CD4-positive, alpha-beta T cell treated with Interleukin-12 subunit alpha and Interleukin-12 subunit beta, for 1 hour (primary cell): Measurements from ENCODE around the gene C6orf62.
"Not testable (repeated sequence)": the region's sequence is repeated elsewhere in the genome, so short reads cannot be mapped to it uniquely, and the experiment has no call there.

Source experiments
- DNase-seq: peaks from one replicate; pipeline ENCODE4 v3.0.0-alpha.2; 2020

C6orf62 gene

GRCh38 chr6:24742216-24742738 is 23.3 kb upstream of the C6orf62 start:
- DNase-seq = no peak

GRCh38 chr6:24740861-24741260 is 21.9 kb upstream of the C6orf62 start:
- no peak for DNase-seq

GRCh38 chr6:24738741-24739140 is 19.8 kb upstream of the C6orf62 start:
- DNase-seq = no peak

- not testable (repeated sequence) for DNase-seq
These were observed 15.8 kb upstream of the C6orf62 start for GRCh38 chr6:24734710-24735109.

GRCh38 chr6:24734166-24734565 is 15.2 kb upstream of the C6orf62 start:
- no peak for DNase-seq

GRCh38 chr6:24731456-24732134 is 12.6 kb upstream of the C6orf62 start:
- DNase-seq = not testable (repeated sequence)

GRCh38 chr6:24730653-24731052 is 11.7 kb upstream of the C6orf62 start:
- DNase-seq = not testable (repeated sequence)

GRCh38 chr6:24723270-24723669 is 4.3 kb upstream of the C6orf62 start:
- DNase-seq = no peak

GRCh38 chr6:24721461-24722215 is 2.7 kb upstream of the C6orf62 start:
- DNase-seq = peak; percentile 87

- DNase-seq = peak; percentile 100
These were observed 1.9 kb upstream of the C6orf62 start for GRCh38 chr6:24720604-24721460.

GRCh38 chr6:24720131-24720603 is 1.2 kb upstream of the C6orf62 start:
- DNase-seq = peak; percentile 87

GRCh38 chr6:24718449-24719124 is 367 bp downstream of the C6orf62 start:
- DNase-seq = peak; percentile 27

- DNase-seq = not testable (repeated sequence)
These were observed 2.3 kb downstream of the C6orf62 start for GRCh38 chr6:24716602-24717148.

- no peak for DNase-seq
These were observed 8.2 kb downstream of the C6orf62 start for GRCh38 chr6:24710519-24711303.

GRCh38 chr6:24709014-24709711 is 9.8 kb downstream of the C6orf62 start:
- no peak for DNase-seq

- no peak for DNase-seq
These were observed 10.3 kb downstream of the C6orf62 start for GRCh38 chr6:24708612-24709011.

GRCh38 chr6:24704468-24704867 is 14.5 kb downstream of the C6orf62 start:
- no peak for DNase-seq

- no peak for DNase-seq
These were observed 16.2 kb downstream of the C6orf62 start for GRCh38 chr6:24702720-24703282.

- DNase-seq = no peak
These were observed 19.2 kb downstream of the C6orf62 start for GRCh38 chr6:24699521-24700359.
